ENCODE results near the gene SYNGR4.

Gene SYNGR4

GRCh38 chr19:48340995-48341394, 23.2 kb upstream of the SYNGR4 start:
- H2BK15ac ChIP-seq (replicated peaks; ENCODE audit: low read depth), result no peak overlapping the region
- no peak overlapping the region for H3K23ac ChIP-seq (ENCODE audit: low read length)
- no peak overlapping the region for H3K9ac ChIP-seq (ENCODE audit: low read length)
- H3K18ac ChIP-seq (ENCODE audit: low read length), result no peak overlapping the region
- no peak overlapping the region for H2BK120ac ChIP-seq (ENCODE audit: low read depth, low read length)
- no peak overlapping the region for H3K27ac ChIP-seq (ENCODE audit: low read depth, low read length)
- no CpG with 5 or more reads among the region's 11 CpGs for WGBS (ENCODE audit: extremely low coverage, insufficient coverage, low lambda C conversion rate)
- no peak overlapping the region for H4K5ac ChIP-seq (ENCODE audit: low read length)
- no peak overlapping the region for H3K4me2 ChIP-seq (ENCODE audit: low read length)
- H3K4me3 ChIP-seq (ENCODE audit: low read length), result no peak overlapping the region
- no peaks in the 10 kb centered on the region for H3K79me1 ChIP-seq (ENCODE audit: low read length)
- H4K8ac ChIP-seq (ENCODE audit: low read depth, low read length), result no peak overlapping the region
- H3K79me2 ChIP-seq (ENCODE audit: control insufficient read depth, insufficient read depth, low read length), result no peaks in the 10 kb centered on the region
- H3K27me3 ChIP-seq (ENCODE audit: insufficient read depth, low read length, poor library complexity), result no peaks in the 10 kb centered on the region
- no peak overlapping the region for H3K4ac ChIP-seq (ENCODE audit: low read depth, low read length)
- H3K36me3 ChIP-seq (ENCODE audit: control insufficient read depth, insufficient read depth, low read length), result no peaks in the 10 kb centered on the region
- H2AK5ac ChIP-seq (ENCODE audit: low read length), result no peak overlapping the region
- DNase-seq, result no peak
- no peak overlapping the region for H3K56ac ChIP-seq (ENCODE audit: low read length)
- H2BK5ac ChIP-seq (ENCODE audit: low read length), result no peak overlapping the region
- no peaks in the 10 kb centered on the region for H3K4me1 ChIP-seq (ENCODE audit: control insufficient read depth, low read depth, low read length)

- Histone ChIP-seq H3K79me1 (ENCODE audit: low read length) (no peaks in the 10 kb centered on the region), H3K36me3 (ENCODE audit: control insufficient read depth, insufficient read depth, low read length) (no peaks in the 10 kb centered on the region), H3K18ac (ENCODE audit: low read length) (no peak overlapping the region), H3K4me3 (ENCODE audit: low read length) (no peak overlapping the region), H3K23ac (ENCODE audit: low read length) (no peak overlapping the region), H3K79me2 (ENCODE audit: control insufficient read depth, insufficient read depth, low read length) (no peaks in the 10 kb centered on the region), H2BK120ac (ENCODE audit: low read depth, low read length) (no peak overlapping the region), H4K5ac (ENCODE audit: low read length) (no peak overlapping the region), H3K9ac (ENCODE audit: low read length) (no peak overlapping the region), H2AK5ac (ENCODE audit: low read length) (no peak overlapping the region), H3K4me2 (ENCODE audit: low read length) (no peak overlapping the region), H4K8ac (ENCODE audit: low read depth, low read length) (no peak overlapping the region), H3K4me1 (ENCODE audit: control insufficient read depth, low read depth, low read length) (no peaks in the 10 kb centered on the region), H3K56ac (ENCODE audit: low read length) (no peak overlapping the region), H2BK15ac (replicated peaks; ENCODE audit: low read depth) (no peak overlapping the region), H3K4ac (ENCODE audit: low read depth, low read length) (no peak overlapping the region), H2BK5ac (ENCODE audit: low read length) (no peak overlapping the region), H3K27me3 (ENCODE audit: insufficient read depth, low read length, poor library complexity) (no peaks in the 10 kb centered on the region), H3K27ac (ENCODE audit: low read depth, low read length) (no peak overlapping the region)
- no peak for DNase-seq
- WGBS (ENCODE audit: extremely low coverage, insufficient coverage, low lambda C conversion rate), result no CpG with 5 or more reads among the region's 10 CpGs
These were observed 22.4 kb upstream of the SYNGR4 start for GRCh38 chr19:48341515-48342413.

- H3K18ac ChIP-seq (ENCODE audit: low read length), result no peak overlapping the region
- H3K9ac ChIP-seq (ENCODE audit: low read length), result no peak overlapping the region
- no peak overlapping the region for H3K27ac ChIP-seq (ENCODE audit: low read depth, low read length)
- H3K56ac ChIP-seq (ENCODE audit: low read length), result no peak overlapping the region
- H3K79me1 ChIP-seq (ENCODE audit: low read length), result no peaks in the 10 kb centered on the region
- H3K36me3 ChIP-seq (ENCODE audit: control insufficient read depth, insufficient read depth, low read length), result no peaks in the 10 kb centered on the region
- H2BK5ac ChIP-seq (ENCODE audit: low read length), result no peak overlapping the region
- H3K4me2 ChIP-seq (ENCODE audit: low read length), result no peak overlapping the region
- H3K4me3 ChIP-seq (ENCODE audit: low read length), result no peak overlapping the region
- no peaks in the 10 kb centered on the region for H3K27me3 ChIP-seq (ENCODE audit: insufficient read depth, low read length, poor library complexity)
- H3K79me2 ChIP-seq (ENCODE audit: control insufficient read depth, insufficient read depth, low read length), result no peaks in the 10 kb centered on the region
- WGBS (ENCODE audit: extremely low coverage, insufficient coverage, low lambda C conversion rate), result no CpG with 5 or more reads among the region's 20 CpGs
- no peak overlapping the region for H2AK5ac ChIP-seq (ENCODE audit: low read length)
- H4K8ac ChIP-seq (ENCODE audit: low read depth, low read length), result no peak overlapping the region
- no peak overlapping the region for H4K5ac ChIP-seq (ENCODE audit: low read length)
- no peak overlapping the region for H3K4ac ChIP-seq (ENCODE audit: low read depth, low read length)
- H3K23ac ChIP-seq (ENCODE audit: low read length), result no peak overlapping the region
- H2BK15ac ChIP-seq (replicated peaks; ENCODE audit: low read depth), result no peak overlapping the region
- no peak overlapping the region for H2BK120ac ChIP-seq (ENCODE audit: low read depth, low read length)
- no peak for DNase-seq
- no peaks in the 10 kb centered on the region for H3K4me1 ChIP-seq (ENCODE audit: control insufficient read depth, low read depth, low read length)
These were observed 21.8 kb upstream of the SYNGR4 start for GRCh38 chr19:48342414-48342738.

GRCh38 chr19:48342841-48343540, 21.2 kb upstream of the SYNGR4 start:
- WGBS (ENCODE audit: extremely low coverage, insufficient coverage, low lambda C conversion rate), result no CpG with 5 or more reads among the region's 23 CpGs
- Histone ChIP-seq H4K8ac (ENCODE audit: low read depth, low read length) (no peak overlapping the region), H2AK5ac (ENCODE audit: low read length) (no peak overlapping the region)

GRCh38 chr19:48344892-48345291, 19.3 kb upstream of the SYNGR4 start:
- DNase-seq, result no peak
- Histone ChIP-seq H2BK120ac (ENCODE audit: low read depth, low read length) (no peak overlapping the region), H4K5ac (ENCODE audit: low read length) (no peak overlapping the region), H3K36me3 (ENCODE audit: control insufficient read depth, insufficient read depth, low read length) (no peaks in the 10 kb centered on the region), H3K79me2 (ENCODE audit: control insufficient read depth, insufficient read depth, low read length) (no peaks in the 10 kb centered on the region), H3K4me2 (ENCODE audit: low read length) (no peak overlapping the region), H3K27ac (ENCODE audit: low read depth, low read length) (no peak overlapping the region), H2BK15ac (replicated peaks; ENCODE audit: low read depth) (no peak overlapping the region), H3K18ac (ENCODE audit: low read length) (no peak overlapping the region), H3K56ac (ENCODE audit: low read length) (no peak overlapping the region), H4K8ac (ENCODE audit: low read depth, low read length) (no peak overlapping the region), H3K4me1 (ENCODE audit: control insufficient read depth, low read depth, low read length) (no peaks in the 10 kb centered on the region), H3K23ac (ENCODE audit: low read length) (no peak overlapping the region), H3K27me3 (ENCODE audit: insufficient read depth, low read length, poor library complexity) (no peaks in the 10 kb centered on the region), H2BK5ac (ENCODE audit: low read length) (no peak overlapping the region), H2AK5ac (ENCODE audit: low read length) (no peak overlapping the region), H3K4ac (ENCODE audit: low read depth, low read length) (no peak overlapping the region), H3K4me3 (ENCODE audit: low read length) (no peak overlapping the region), H3K9ac (ENCODE audit: low read length) (no peak overlapping the region), H3K79me1 (ENCODE audit: low read length) (no peaks in the 10 kb centered on the region)
- no CpG with 5 or more reads among the region's 6 CpGs for WGBS (ENCODE audit: extremely low coverage, insufficient coverage, low lambda C conversion rate)

More at GRCh38 chr19:48342841-48343540, 21.2 kb upstream of the SYNGR4 start:
- Histone ChIP-seq H3K18ac (ENCODE audit: low read length) (no peak overlapping the region), H3K36me3 (ENCODE audit: control insufficient read depth, insufficient read depth, low read length) (no peaks in the 10 kb centered on the region), H3K4me3 (ENCODE audit: low read length) (no peak overlapping the region), H3K79me1 (ENCODE audit: low read length) (no peaks in the 10 kb centered on the region), H3K79me2 (ENCODE audit: control insufficient read depth, insufficient read depth, low read length) (no peaks in the 10 kb centered on the region), H2BK15ac (replicated peaks; ENCODE audit: low read depth) (no peak overlapping the region), H2BK120ac (ENCODE audit: low read depth, low read length) (no peak overlapping the region), H3K4me1 (ENCODE audit: control insufficient read depth, low read depth, low read length) (no peaks in the 10 kb centered on the region), H3K27ac (ENCODE audit: low read depth, low read length) (no peak overlapping the region), H3K4ac (ENCODE audit: low read depth, low read length) (no peak overlapping the region), H3K4me2 (ENCODE audit: low read length) (no peak overlapping the region), H2BK5ac (ENCODE audit: low read length) (no peak overlapping the region), H4K5ac (ENCODE audit: low read length) (no peak overlapping the region), H3K27me3 (ENCODE audit: insufficient read depth, low read length, poor library complexity) (no peaks in the 10 kb centered on the region), H3K23ac (ENCODE audit: low read length) (no peak overlapping the region), H3K9ac (ENCODE audit: low read length) (no peak overlapping the region), H3K56ac (ENCODE audit: low read length) (no peak overlapping the region)
- no peak for DNase-seq
